Hematopoietic multipotent progenitor cell (in vitro differentiated cells): ENCODE results near the gene CMKLR1. TPM values are rescaled to one million over a fixed set of nuclear protein-coding genes. Genes with fewer than 3 reads are reported as not detected.

Experiments used
- DNase-seq, 3 donors: peaks; one replicate each; pipeline ENCODE4 v3.0.0-alpha.2; 2011 to 2015; ENCODE audit warnings: low read depth in 2 of 3, low spot score in 2 of 3
- total RNA-seq: library from RNA; depleted of rRNA; stranded (reverse); fragments of >200 nt; gene quantifications from one replicate; pipeline ENCODE4 v1.2.3, GENCODE V29; 2012

CMKLR1 gene
- total RNA-seq, 1 donor = 0.27 TPM

- DNase-seq = no peak
Observed at GRCh38 chr12:108239378-108239777, 99.7 kb downstream of the CMKLR1 start.

DNA sequence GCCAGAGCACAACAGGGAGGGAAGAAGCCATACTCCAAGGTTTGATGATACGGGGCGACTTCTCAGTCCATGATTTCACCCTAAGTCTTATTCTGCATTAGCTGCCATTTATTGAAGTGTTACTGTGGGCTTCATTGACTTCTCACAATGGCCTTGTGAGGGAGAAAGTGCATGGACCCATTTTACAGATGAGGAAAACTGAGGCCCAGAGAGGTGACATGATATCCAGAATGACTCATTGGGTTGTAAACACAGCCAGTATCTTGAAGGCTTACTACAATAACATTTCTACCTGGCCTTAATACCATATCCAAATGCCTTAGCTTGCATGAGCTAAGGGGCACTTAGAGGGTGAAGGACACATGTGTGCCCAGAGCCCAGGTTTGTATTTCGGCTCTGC, 100.6 kb downstream of the CMKLR1 start:
- DNase-seq = no peak

Other genes starting within 250 kb of the CMKLR1 start
- 0.27 TPM for gene WSCD2, start 210.0 kb downstream of the CMKLR1 start, total RNA-seq
- gene FICD, start 176.0 kb upstream of the CMKLR1 start, total RNA-seq = 6.5 TPM
- 51.7 TPM for gene SART3, start 221.9 kb upstream of the CMKLR1 start, total RNA-seq
- gene ISCU, start 223.3 kb upstream of the CMKLR1 start, total RNA-seq = 42.0 TPM